Measurements from ENCODE around the gene UBP1. TPM values are rescaled to one million over a fixed set of nuclear protein-coding genes. Genes with fewer than 3 reads are reported as not detected.

Gene UBP1
- total RNA-seq, 4 donors from 2014 or later = 45.4 to 123 (median 56.3) TPM

- no peak for TF ChIP-seq CTCF (IDR thresholded peaks at IDR 0.05; ENCODE audit: low read depth)
Observed at GRCh38 chr3:33461097-33461496, 20.9 kb upstream of the UBP1 start.

- TF ChIP-seq CTCF (IDR thresholded peaks at IDR 0.05; ENCODE audit: low read depth) = no peak
Observed at GRCh38 chr3:33458446-33458845, 18.2 kb upstream of the UBP1 start.

GRCh38 chr3:33456756-33457155, 16.6 kb upstream of the UBP1 start:
- no peak for TF ChIP-seq CTCF (IDR thresholded peaks at IDR 0.05; ENCODE audit: low read depth)

GRCh38 chr3:33453331-33453761, 13.1 kb upstream of the UBP1 start:
- no peak for TF ChIP-seq CTCF (IDR thresholded peaks at IDR 0.05; ENCODE audit: low read depth)

GRCh38 chr3:33447958-33448357, 7.8 kb upstream of the UBP1 start:
- TF ChIP-seq CTCF (IDR thresholded peaks at IDR 0.05; ENCODE audit: low read depth) = no peak

- no peak for TF ChIP-seq CTCF (IDR thresholded peaks at IDR 0.05; ENCODE audit: low read depth)
Observed at GRCh38 chr3:33442190-33442589, 2.0 kb upstream of the UBP1 start.

- TF ChIP-seq CTCF (IDR thresholded peaks at IDR 0.05; ENCODE audit: low read depth) = no peak
Observed at GRCh38 chr3:33441225-33441976, 1.2 kb upstream of the UBP1 start.

All from subcutaneous adipose tissue (tissue), 4 donors.